Measurements from ENCODE around the gene GPR26.

DNA sequence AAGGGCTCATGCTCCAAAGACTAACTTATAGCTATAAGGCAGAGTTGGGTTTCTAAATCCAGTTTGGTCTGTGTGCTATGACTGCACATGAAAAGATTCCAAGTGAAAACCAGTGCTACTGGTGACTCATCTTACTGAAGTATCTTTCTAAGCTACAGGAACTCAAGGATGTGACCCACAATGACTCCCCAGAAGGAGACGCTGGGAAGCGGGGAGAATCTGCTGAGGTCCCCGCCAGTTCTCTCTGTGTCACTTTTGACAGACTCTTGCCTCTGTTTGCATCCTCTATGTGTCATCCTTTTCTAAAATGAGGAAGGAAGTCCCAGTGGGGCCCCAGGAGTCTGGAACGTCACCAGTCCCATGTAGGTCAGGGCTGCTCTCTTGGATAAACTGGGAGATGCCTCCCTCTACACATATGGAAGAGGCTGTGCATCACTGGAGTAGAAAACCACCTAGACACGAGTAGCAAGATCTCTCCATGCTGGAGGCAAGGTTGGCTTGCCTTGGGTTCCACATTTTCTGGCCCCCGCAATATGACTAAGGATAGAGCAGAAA lies 28.8 kb upstream of the GPR26 start:
- TF ChIP-seq, protein P1, sequence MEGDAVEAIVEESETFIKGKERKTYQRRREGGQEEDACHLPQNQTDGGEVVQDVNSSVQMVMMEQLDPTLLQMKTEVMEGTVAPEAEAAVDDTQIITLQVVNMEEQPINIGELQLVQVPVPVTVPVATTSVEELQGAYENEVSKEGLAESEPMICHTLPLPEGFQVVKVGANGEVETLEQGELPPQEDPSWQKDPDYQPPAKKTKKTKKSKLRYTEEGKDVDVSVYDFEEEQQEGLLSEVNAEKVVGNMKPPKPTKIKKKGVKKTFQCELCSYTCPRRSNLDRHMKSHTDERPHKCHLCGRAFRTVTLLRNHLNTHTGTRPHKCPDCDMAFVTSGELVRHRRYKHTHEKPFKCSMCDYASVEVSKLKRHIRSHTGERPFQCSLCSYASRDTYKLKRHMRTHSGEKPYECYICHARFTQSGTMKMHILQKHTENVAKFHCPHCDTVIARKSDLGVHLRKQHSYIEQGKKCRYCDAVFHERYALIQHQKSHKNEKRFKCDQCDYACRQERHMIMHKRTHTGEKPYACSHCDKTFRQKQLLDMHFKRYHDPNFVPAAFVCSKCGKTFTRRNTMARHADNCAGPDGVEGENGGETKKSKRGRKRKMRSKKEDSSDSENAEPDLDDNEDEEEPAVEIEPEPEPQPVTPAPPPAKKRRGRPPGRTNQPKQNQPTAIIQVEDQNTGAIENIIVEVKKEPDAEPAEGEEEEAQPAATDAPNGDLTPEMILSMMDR (IDR thresholded peaks at IDR 0.05): no peak
- no peak for TF ChIP-seq POLR2A (IDR thresholded peaks at IDR 0.05)
